Nephron (organoid): ENCODE results near the gene DYNLT1.

Experiments used
- H3K27ac Mint-ChIP-seq, 3 experiments: 2 replicates each; pipeline ENCODE4 v1.8.0; 2020; ENCODE audit warnings: mixed read lengths in 3 of 3, mild to moderate bottlenecking in 2 of 3, moderate library complexity in 1 of 3
- H3K27me3 Mint-ChIP-seq: 2 replicates; pipeline ENCODE4 v1.8.0; 2021; ENCODE audit warnings: low read depth, mild to moderate bottlenecking, moderate library complexity, mixed read lengths
- H3K36me3 Mint-ChIP-seq: 2 replicates; pipeline ENCODE4 v1.8.0; 2020; ENCODE audit warnings: low read depth, mixed read lengths
- H3K4me1 Mint-ChIP-seq: 2 replicates; pipeline ENCODE4 v1.8.0; 2020; ENCODE audit warnings: mixed read lengths
- H3K4me3 Mint-ChIP-seq, 3 experiments: 2 replicates each; pipeline ENCODE4 v1.8.0; 2020; ENCODE audit warnings: mild to moderate bottlenecking in 3 of 3, mixed read lengths in 3 of 3, moderate library complexity in 2 of 3
- H3K9me3 Mint-ChIP-seq: 2 replicates; pipeline ENCODE4 v1.8.0; 2020; ENCODE audit warnings: mixed read lengths
- TF ChIP-seq, protein P1 (sequence below), 3 experiments: fragments of 200-600 bp; sonication (generic); IDR thresholded peaks; one replicate each; pipeline ENCODE4 v1.5.0; 2021; ENCODE audit warnings: antibody characterized with exemption in 3 of 3; ENCODE audit not compliant: unreplicated experiment in 3 of 3

Gene DYNLT1

DNA sequence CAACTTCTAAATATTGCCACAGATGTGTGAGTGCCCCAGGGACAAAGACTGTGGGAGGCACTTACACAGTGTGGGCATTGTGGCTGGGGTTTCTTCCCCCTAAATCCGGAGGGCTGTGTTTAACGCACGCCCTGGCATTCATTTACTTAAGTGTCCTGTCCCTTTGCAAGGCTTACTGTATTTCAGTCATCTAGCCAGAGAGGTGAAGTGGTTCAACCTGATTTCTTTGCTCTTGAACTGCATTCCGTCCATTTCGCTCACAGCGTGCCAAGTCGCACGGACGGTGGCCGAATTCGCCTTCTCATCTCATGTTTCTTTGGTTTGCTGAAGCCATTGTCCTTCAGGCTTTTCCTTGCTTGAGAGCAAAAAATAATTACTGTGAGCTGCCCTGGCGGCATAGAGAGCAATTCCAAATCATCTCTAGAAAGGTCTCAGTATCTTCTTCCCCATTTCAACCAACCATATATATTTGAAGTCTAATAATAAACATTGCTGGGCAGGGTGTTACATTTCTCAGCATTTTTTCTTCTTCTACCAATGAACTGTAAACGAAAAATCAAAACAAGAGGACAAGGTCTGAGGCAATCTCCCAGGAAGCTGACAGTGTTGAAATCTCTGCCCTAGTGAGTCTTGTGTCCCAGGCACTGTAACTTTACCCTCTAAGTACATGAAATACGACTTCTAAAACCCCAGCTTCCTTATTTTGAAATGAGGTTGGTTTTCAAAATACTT is 22.3 kb upstream of the DYNLT1 start:
- Mint-ChIP-seq H3K36me3 (no peaks in the 10 kb centered on the region), H3K27ac (peak overlapping the region; percentile 2 to 52 (median 19)), H3K4me1 (peaks cover 63% of the 10 kb centered on the region), H3K4me3 (peak overlapping the region in 1 of 3 experiments; percentile 56), H3K9me3 (no peaks in the 10 kb centered on the region), H3K27me3 (no peaks in the 10 kb centered on the region)
- TF ChIP-seq, protein P1, sequence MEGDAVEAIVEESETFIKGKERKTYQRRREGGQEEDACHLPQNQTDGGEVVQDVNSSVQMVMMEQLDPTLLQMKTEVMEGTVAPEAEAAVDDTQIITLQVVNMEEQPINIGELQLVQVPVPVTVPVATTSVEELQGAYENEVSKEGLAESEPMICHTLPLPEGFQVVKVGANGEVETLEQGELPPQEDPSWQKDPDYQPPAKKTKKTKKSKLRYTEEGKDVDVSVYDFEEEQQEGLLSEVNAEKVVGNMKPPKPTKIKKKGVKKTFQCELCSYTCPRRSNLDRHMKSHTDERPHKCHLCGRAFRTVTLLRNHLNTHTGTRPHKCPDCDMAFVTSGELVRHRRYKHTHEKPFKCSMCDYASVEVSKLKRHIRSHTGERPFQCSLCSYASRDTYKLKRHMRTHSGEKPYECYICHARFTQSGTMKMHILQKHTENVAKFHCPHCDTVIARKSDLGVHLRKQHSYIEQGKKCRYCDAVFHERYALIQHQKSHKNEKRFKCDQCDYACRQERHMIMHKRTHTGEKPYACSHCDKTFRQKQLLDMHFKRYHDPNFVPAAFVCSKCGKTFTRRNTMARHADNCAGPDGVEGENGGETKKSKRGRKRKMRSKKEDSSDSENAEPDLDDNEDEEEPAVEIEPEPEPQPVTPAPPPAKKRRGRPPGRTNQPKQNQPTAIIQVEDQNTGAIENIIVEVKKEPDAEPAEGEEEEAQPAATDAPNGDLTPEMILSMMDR (IDR thresholded peaks at IDR 0.05; ENCODE audit: unreplicated experiment in 3 of 3): no peak

DNA sequence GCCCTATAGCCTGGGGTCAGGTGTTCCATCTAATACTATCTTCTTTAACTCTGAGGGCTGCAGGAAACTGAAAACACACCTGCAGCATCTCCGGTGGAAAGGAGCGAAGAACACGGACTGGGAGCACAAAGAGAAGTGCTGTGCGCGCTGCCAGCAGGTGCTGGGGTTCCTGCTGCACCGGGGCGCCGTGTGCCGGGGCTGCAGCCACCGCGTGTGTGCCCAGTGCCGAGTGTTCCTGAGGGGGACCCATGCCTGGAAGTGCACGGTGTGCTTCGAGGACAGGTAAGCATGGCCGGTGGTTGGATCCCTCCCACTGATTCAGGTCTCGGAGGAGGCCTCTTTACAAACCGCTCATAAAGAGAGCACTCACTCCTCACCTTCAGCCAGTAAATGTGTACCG is 20.8 kb upstream of the DYNLT1 start:
- no peaks in the 10 kb centered on the region for H3K27me3 Mint-ChIP-seq
- H3K9me3 Mint-ChIP-seq: no peaks in the 10 kb centered on the region
- H3K36me3 Mint-ChIP-seq: no peaks in the 10 kb centered on the region
- H3K4me1 Mint-ChIP-seq: peaks cover 68% of the 10 kb centered on the region
- no peak overlapping the region for H3K27ac Mint-ChIP-seq
- TF ChIP-seq, protein P1 (IDR thresholded peaks at IDR 0.05; ENCODE audit: unreplicated experiment in 3 of 3): no peak
- H3K4me3 Mint-ChIP-seq: no peak overlapping the region

DNA sequence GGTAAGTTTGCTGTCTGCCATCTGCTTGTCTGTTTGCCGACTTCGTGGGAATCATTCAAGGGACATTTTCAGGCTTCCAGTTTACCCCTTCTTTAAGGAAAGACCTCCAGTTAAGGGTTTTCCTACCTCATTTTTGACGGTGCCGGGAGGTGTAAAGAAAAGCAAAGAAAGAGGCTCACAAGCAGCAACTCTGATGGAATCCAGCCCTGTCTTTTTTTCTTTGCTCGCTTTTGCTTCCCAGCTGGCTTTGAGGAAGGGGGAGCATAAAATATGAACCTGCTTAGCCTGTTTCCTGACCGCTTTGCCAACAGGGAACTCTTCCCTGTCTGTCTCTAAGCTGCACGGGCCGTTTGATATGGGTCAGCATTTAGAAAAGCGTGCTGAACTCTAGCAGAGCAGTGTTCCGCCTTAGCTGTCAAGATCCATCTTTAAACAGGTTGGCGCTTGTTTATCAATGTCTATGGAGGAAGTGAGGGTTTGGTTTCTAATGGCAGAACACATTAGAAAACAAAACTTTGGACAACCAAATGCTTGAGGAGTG is 19.2 kb upstream of the DYNLT1 start:
- H3K4me1 Mint-ChIP-seq: peaks cover 63% of the 10 kb centered on the region

DNA sequence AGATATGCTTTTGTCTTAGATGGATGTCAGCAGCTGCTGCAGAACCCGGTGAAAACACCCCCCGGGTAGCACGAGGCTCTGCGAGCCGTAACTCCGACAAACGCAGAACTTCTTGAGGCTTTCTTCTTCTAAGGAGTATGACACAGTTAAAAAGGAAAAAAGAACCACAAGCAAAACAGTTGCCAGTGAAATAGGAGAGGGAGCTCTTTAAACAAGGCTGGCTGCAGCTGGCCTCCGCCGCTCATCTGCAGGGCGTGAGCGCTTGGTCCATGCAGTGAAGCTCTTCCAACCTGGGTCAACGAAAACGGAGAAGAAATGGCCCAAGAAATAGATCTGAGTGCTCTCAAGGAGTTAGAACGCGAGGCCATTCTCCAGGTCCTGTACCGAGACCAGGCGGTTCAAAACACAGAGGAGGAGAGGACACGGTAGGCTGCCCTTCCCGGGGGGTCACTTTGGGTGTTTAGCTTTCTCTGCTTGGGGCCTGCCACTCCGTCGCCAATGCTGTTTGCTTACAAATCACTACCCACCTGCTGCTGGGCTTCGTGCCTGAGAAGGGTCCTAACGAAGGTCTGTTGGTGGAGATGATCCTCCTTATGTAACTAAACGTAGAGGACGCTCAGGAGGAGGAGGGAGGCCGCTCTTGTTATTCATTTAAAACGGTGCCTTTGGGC is 18.5 kb upstream of the DYNLT1 start:
- H3K27ac Mint-ChIP-seq: peak overlapping the region; percentile 90 to 97 (median 95)
- H3K27me3 Mint-ChIP-seq: no peaks in the 10 kb centered on the region
- H3K4me3 Mint-ChIP-seq: peak overlapping the region; percentile 67 to 87 (median 84)
- no peaks in the 10 kb centered on the region for H3K36me3 Mint-ChIP-seq
- TF ChIP-seq, protein P1 (IDR thresholded peaks at IDR 0.05; ENCODE audit: unreplicated experiment in 3 of 3): no peak
- H3K4me1 Mint-ChIP-seq: peaks cover 58% of the 10 kb centered on the region
- H3K9me3 Mint-ChIP-seq: no peaks in the 10 kb centered on the region

More for the DNA sequence above, 19.2 kb upstream of the DYNLT1 start:
- Mint-ChIP-seq H3K36me3 (no peaks in the 10 kb centered on the region), H3K9me3 (no peaks in the 10 kb centered on the region), H3K27ac (peak overlapping the region; percentile 90 to 97 (median 95)), H3K4me3 (peak overlapping the region; percentile 67 to 87 (median 84)), H3K27me3 (no peaks in the 10 kb centered on the region)
- TF ChIP-seq, protein P1 (IDR thresholded peaks at IDR 0.05; ENCODE audit: unreplicated experiment in 3 of 3): no peak

DNA sequence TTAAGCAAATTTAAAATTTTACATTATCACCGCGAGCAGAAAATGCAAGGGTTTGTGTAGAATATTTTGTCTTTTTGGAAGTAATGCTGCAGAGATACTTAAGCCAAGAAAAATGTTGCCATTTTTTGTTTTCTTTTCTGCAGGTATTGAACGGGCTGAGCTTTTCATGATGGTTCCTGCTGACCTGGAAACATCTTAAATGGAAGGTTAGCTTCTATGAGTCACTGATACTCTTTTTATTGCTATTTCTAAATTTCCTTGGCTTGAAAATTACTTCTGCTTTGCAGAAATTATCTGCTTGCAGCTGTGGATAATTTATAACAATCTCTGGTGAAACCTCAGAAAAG is 18.0 kb upstream of the DYNLT1 start:
- Mint-ChIP-seq H3K27ac (peak overlapping the region; percentile 90 to 97 (median 95)), H3K4me1 (peaks cover 56% of the 10 kb centered on the region), H3K27me3 (no peaks in the 10 kb centered on the region), H3K4me3 (peak overlapping the region; percentile 67 to 87 (median 84)), H3K36me3 (no peaks in the 10 kb centered on the region), H3K9me3 (no peaks in the 10 kb centered on the region)
- TF ChIP-seq, protein P1 (IDR thresholded peaks at IDR 0.05; ENCODE audit: unreplicated experiment in 3 of 3): no peak
